WTC11 (cell line): ENCODE data around the gene HPS1.

Source experiments
- GABPB1 ChIP-seq: sonication (generic); formaldehyde crosslinking; IDR thresholded peaks from 2 replicates; pipeline ENCODE4 v1.8.1; 2023; ENCODE audit warnings: mild to moderate bottlenecking, missing genetic modification reagents
- HMGA2 ChIP-seq: fragments of 250-450 bp; sonication (Bioruptor Pico); IDR thresholded peaks from 2 replicates; pipeline ENCODE4 v1.4.0; 2021; ENCODE audit warnings: mild to moderate bottlenecking, moderate library complexity
- NFYB ChIP-seq: sonication (generic); formaldehyde crosslinking; conservative IDR thresholded peaks from 2 replicates; pipeline ENCODE4 v1.8.0; 2022; ENCODE audit warnings: low read depth, missing genetic modification reagents
- SMAD3 ChIP-seq: sonication (generic); formaldehyde crosslinking; IDR thresholded peaks from 2 replicates; pipeline ENCODE4 v1.8.0; 2022; ENCODE audit warnings: missing genetic modification reagents, mild to moderate bottlenecking, borderline replicate concordance
- TEAD4 ChIP-seq: sonication (generic); formaldehyde crosslinking; IDR thresholded peaks from 2 replicates; pipeline ENCODE4 v1.8.0; 2022; ENCODE audit warnings: mild to moderate bottlenecking, missing genetic modification reagents
- ZNF232 ChIP-seq: sonication (generic); formaldehyde crosslinking; IDR thresholded peaks from 2 replicates; pipeline ENCODE4 v1.8.0; 2022; ENCODE audit warnings: mild to moderate bottlenecking, missing genetic modification reagents
- TF ChIP-seq, protein P1 (sequence below): fragments of 200-600 bp; IDR thresholded peaks from 2 replicates; pipeline ENCODE4 v1.8.0; 2022; ENCODE audit warnings: antibody characterized with exemption
- TF ChIP-seq, protein P2 (sequence below): sonication (generic); formaldehyde crosslinking; conservative IDR thresholded peaks from 2 replicates; pipeline ENCODE4 v1.8.1; 2022; ENCODE audit warnings: mild to moderate bottlenecking, missing genetic modification reagents
- TF ChIP-seq, protein P3 (sequence below): sonication (generic); formaldehyde crosslinking; IDR thresholded peaks from 2 replicates; pipeline ENCODE4 v1.8.1; 2022; ENCODE audit warnings: missing genetic modification reagents, borderline replicate concordance
- TF ChIP-seq, protein P4 (sequence below): sonication (generic); formaldehyde crosslinking; IDR thresholded peaks from 2 replicates; pipeline ENCODE4 v1.8.1; 2023; ENCODE audit warnings: mild to moderate bottlenecking, missing genetic modification reagents, moderate library complexity
- TF ChIP-seq, protein P5 (sequence below): sonication (generic); formaldehyde crosslinking; IDR thresholded peaks from 2 replicates; pipeline ENCODE4 v1.8.0; 2022; ENCODE audit warnings: mild to moderate bottlenecking, missing genetic modification reagents
- TF ChIP-seq, protein P6 (sequence below): sonication (generic); formaldehyde crosslinking; IDR thresholded peaks from 2 replicates; pipeline ENCODE4 v1.8.0; 2022; ENCODE audit warnings: mild to moderate bottlenecking, missing genetic modification reagents

DNA sequence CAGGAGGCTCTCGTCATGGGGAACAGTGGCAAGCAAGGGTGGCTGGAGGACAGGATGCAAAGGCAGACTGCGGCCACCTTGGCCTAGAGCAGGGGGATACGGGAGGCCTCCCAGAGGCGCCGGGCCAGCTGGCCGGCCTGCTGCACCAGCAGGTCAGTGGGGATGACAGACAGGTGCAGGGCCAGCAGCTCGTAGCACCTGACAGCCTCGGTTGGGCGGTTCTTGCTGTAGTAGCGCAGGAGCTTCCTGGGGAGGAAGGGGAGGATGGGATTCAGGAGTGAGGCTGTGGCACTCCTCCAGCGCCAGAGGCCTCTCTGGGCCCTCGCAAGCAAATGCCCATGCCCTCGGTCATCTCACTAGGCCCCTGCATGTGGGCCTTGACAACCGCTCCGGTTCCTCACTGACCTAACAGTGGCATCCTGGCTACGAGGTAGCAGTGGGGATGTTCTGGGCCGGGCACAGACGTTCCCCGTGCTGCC is 29.2 kb downstream of the HPS1 start:
- TF ChIP-seq ZNF232 (no peak), SMAD3 (CRISPR knock-in tag) (no peak), GABPB1 (CRISPR knock-in tag) (no peak), NFYB (no peak), HMGA2 (CRISPR knock-in tag) (no peak), TEAD4 (CRISPR knock-in tag) (no peak)
- TF ChIP-seq, protein P1, sequence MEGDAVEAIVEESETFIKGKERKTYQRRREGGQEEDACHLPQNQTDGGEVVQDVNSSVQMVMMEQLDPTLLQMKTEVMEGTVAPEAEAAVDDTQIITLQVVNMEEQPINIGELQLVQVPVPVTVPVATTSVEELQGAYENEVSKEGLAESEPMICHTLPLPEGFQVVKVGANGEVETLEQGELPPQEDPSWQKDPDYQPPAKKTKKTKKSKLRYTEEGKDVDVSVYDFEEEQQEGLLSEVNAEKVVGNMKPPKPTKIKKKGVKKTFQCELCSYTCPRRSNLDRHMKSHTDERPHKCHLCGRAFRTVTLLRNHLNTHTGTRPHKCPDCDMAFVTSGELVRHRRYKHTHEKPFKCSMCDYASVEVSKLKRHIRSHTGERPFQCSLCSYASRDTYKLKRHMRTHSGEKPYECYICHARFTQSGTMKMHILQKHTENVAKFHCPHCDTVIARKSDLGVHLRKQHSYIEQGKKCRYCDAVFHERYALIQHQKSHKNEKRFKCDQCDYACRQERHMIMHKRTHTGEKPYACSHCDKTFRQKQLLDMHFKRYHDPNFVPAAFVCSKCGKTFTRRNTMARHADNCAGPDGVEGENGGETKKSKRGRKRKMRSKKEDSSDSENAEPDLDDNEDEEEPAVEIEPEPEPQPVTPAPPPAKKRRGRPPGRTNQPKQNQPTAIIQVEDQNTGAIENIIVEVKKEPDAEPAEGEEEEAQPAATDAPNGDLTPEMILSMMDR = no peak
- TF ChIP-seq, protein P2, sequence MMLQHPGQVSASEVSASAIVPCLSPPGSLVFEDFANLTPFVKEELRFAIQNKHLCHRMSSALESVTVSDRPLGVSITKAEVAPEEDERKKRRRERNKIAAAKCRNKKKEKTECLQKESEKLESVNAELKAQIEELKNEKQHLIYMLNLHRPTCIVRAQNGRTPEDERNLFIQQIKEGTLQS (CRISPR knock-in tag) = no peak
- TF ChIP-seq, protein P3, sequence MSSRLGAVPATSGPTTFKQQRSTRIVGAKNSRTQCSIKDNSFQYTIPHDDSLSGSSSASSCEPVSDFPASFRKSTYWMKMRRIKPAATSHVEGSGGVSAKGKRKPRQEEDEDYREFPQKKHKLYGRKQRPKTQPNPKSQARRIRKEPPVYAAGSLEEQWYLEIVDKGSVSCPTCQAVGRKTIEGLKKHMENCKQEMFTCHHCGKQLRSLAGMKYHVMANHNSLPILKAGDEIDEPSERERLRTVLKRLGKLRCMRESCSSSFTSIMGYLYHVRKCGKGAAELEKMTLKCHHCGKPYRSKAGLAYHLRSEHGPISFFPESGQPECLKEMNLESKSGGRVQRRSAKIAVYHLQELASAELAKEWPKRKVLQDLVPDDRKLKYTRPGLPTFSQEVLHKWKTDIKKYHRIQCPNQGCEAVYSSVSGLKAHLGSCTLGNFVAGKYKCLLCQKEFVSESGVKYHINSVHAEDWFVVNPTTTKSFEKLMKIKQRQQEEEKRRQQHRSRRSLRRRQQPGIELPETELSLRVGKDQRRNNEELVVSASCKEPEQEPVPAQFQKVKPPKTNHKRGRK (CRISPR knock-in tag) = no peak
- TF ChIP-seq, protein P4, sequence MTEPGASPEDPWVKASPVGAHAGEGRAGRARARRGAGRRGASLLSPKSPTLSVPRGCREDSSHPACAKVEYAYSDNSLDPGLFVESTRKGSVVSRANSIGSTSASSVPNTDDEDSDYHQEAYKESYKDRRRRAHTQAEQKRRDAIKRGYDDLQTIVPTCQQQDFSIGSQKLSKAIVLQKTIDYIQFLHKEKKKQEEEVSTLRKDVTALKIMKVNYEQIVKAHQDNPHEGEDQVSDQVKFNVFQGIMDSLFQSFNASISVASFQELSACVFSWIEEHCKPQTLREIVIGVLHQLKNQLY = no peak
- TF ChIP-seq, protein P5, sequence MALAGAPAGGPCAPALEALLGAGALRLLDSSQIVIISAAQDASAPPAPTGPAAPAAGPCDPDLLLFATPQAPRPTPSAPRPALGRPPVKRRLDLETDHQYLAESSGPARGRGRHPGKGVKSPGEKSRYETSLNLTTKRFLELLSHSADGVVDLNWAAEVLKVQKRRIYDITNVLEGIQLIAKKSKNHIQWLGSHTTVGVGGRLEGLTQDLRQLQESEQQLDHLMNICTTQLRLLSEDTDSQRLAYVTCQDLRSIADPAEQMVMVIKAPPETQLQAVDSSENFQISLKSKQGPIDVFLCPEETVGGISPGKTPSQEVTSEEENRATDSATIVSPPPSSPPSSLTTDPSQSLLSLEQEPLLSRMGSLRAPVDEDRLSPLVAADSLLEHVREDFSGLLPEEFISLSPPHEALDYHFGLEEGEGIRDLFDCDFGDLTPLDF (CRISPR knock-in tag) = no peak
- TF ChIP-seq, protein P6, sequence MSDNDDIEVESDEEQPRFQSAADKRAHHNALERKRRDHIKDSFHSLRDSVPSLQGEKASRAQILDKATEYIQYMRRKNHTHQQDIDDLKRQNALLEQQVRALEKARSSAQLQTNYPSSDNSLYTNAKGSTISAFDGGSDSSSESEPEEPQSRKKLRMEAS (CRISPR knock-in tag) = no peak
